ENCODE measurements around the gene SHC4. TPM values are rescaled to one million over a fixed set of nuclear protein-coding genes. Genes with fewer than 3 reads are reported as not detected.

The SHC4 gene
- total and polyA plus RNA-seq, 2 of the 13 experiments (the other 11 are each of a cell fraction or from before 2014, with no cell fraction given): 0.04 TPM; not detected in 1

- Histone ChIP-seq H4K20me1 (ENCODE audit: insufficient read depth, low read length) (no peaks in the 10 kb centered on the region), H3K27ac (ENCODE audit: extremely low read length, insufficient read depth, low read length) (no peak overlapping the region), H3K4me2 (ENCODE audit: low read depth, low read length) (no peak overlapping the region), H3K36me3 (replicated peaks in 1 of 2; ENCODE audit: control insufficient read depth in 1 of 2, insufficient read depth in 2 of 2, low read length in 2 of 2) (peaks cover 5 to 37% of the 10 kb centered on the region in 2 experiments; a peak in 4 of 5 replicates), H3K9me3 (ENCODE audit: low read length) (no peaks in the 10 kb centered on the region), H3K9ac (ENCODE audit: insufficient read depth, low read depth, low read length) (no peak overlapping the region), H2AFZ (ENCODE audit: low read length) (no peak overlapping the region), H3K4me3 (replicated peaks in 1 of 3; ENCODE audit: insufficient read depth in 1 of 3, low read depth in 2 of 3, low read length in 3 of 3) (no peak overlapping the region), H3K4me1 (ENCODE audit: insufficient read depth, low read length) (no peaks in the 10 kb centered on the region), H3K27me3 (ENCODE audit: control insufficient read depth in 1 of 2, insufficient read depth in 2 of 2, low read length in 2 of 2) (no peaks in the 10 kb centered on the region), H3K79me2 (ENCODE audit: insufficient read depth, low read length) (no peaks in the 10 kb centered on the region)
- in situ Hi-C loops (cut with HindIII; ENCODE audit: extremely low pct_ligation_motif_present, low pct_unique_long_range_greater_than_20kb) (no loop called here), intact Hi-C loops (cut with micrococcal nuclease; ENCODE audit: unreplicated experiment) (no loop called here)
- ATAC-seq: no peak
- ChIA-PET POLR2A (no interaction called here), CTCF (ENCODE audit: low intra/inter-chr PET ratio, low total read pairs) (no interaction called here)
- WGBS (ENCODE audit: low lambda C conversion rate): 97% methylated on average over 3 of the region's 3 CpGs
- no TSS peak for BruUV-seq (replicated peaks)
- DNase-seq (ENCODE audit: low spot score): no peak
- FAIRE-seq: no peak
- TF ChIP-seq FOXK1 (CRISPR knock-in tag; IDR thresholded peaks at IDR 0.05; ENCODE audit: borderline replicate concordance, low read depth) (no peak), HNRNPH1 (optimal IDR thresholded peaks at IDR 0.05; ENCODE audit: low read depth, low read length) (no peak), ZNF703 (CRISPR knock-in tag; IDR thresholded peaks at IDR 0.05; ENCODE audit: borderline replicate concordance) (no peak), SIN3A (IDR thresholded peaks at IDR 0.05; ENCODE audit: borderline replicate concordance, low read depth, low read length) (no peak), ZNF17 (CRISPR knock-in tag; IDR thresholded peaks at IDR 0.05) (no peak), SP140L (CRISPR knock-in tag; IDR thresholded peaks at IDR 0.05; ENCODE audit: borderline replicate concordance) (no peak), REPIN1 (CRISPR knock-in tag; IDR thresholded peaks at IDR 0.05; ENCODE audit: borderline replicate concordance, low read depth) (no peak), BRCA1 (CRISPR knock-in tag; IDR thresholded peaks at IDR 0.05) (no peak), ZNF496 (CRISPR knock-in tag; IDR thresholded peaks at IDR 0.05; ENCODE audit: insufficient replicate concordance) (no peak), FOXC1 (CRISPR knock-in tag; IDR thresholded peaks at IDR 0.05; ENCODE audit: borderline replicate concordance) (no peak)
- TF ChIP-seq, protein P1, sequence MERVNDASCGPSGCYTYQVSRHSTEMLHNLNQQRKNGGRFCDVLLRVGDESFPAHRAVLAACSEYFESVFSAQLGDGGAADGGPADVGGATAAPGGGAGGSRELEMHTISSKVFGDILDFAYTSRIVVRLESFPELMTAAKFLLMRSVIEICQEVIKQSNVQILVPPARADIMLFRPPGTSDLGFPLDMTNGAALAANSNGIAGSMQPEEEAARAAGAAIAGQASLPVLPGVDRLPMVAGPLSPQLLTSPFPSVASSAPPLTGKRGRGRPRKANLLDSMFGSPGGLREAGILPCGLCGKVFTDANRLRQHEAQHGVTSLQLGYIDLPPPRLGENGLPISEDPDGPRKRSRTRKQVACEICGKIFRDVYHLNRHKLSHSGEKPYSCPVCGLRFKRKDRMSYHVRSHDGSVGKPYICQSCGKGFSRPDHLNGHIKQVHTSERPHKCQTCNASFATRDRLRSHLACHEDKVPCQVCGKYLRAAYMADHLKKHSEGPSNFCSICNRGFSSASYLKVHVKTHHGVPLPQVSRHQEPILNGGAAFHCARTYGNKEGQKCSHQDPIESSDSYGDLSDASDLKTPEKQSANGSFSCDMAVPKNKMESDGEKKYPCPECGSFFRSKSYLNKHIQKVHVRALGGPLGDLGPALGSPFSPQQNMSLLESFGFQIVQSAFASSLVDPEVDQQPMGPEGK (CRISPR knock-in tag; IDR thresholded peaks at IDR 0.05): no peak
Observed at GRCh38 chr15:48785195-48785594, 178.5 kb downstream of the SHC4 start.
